ENCODE results near the gene TSPAN3. TPM values are rescaled to one million over a fixed set of nuclear protein-coding genes. Genes with fewer than 3 reads are reported as not detected.
A peak's percentile ranks its signal among the peaks of the same experiment; 100 is the strongest.

The TSPAN3 gene
- total RNA-seq, 1 experiment from 2014 or later: 205 TPM

GRCh38 chr15:77067691-77068367 lies 3.1 kb downstream of the TSPAN3 start:
- H3K27me3 ChIP-seq (ENCODE audit: low read length): no peaks in the 10 kb centered on the region
- H3K79me2 ChIP-seq (ENCODE audit: low read length): peaks cover 77% of the 10 kb centered on the region
- peak overlapping the region; percentile 75 for H3K27ac ChIP-seq (ENCODE audit: low read length)
- peak; percentile 78 for DNase-seq
- H4K20me1 ChIP-seq (ENCODE audit: insufficient read depth, low read depth, low read length): peaks cover 7% of the 10 kb centered on the region; the same call in 1 of the 2 replicates
- peak overlapping the region; percentile 89 for H3K4me2 ChIP-seq (ENCODE audit: low read depth, low read length, poor library complexity, severe bottlenecking)
- peaks cover 49% of the 10 kb centered on the region for H3K4me1 ChIP-seq (ENCODE audit: low read length)
- H3K36me3 ChIP-seq (ENCODE audit: insufficient read depth, low read length): 0 out of 2 replicates have a peak, but pooled peaks cover 8% of the 10 kb centered on the region
- peak overlapping the region; percentile 40 for H3K4me3 ChIP-seq (ENCODE audit: low read length)
- H3K9me3 ChIP-seq (ENCODE audit: low read length): no peaks in the 10 kb centered on the region
- no peak overlapping the region for H2AFZ ChIP-seq (ENCODE audit: low read length)
- no peaks in the 10 kb centered on the region for H3K9me2 ChIP-seq (replicated peaks; ENCODE audit: insufficient read depth, low read length)
- peak overlapping the region; percentile 39; the same call in 1 of the 2 replicates for H3K9ac ChIP-seq (ENCODE audit: low read length)

GRCh38 chr15:77066971-77067690 lies 3.8 kb downstream of the TSPAN3 start:
- Histone ChIP-seq H3K9me3 (ENCODE audit: low read length) (no peaks in the 10 kb centered on the region), H2AFZ (ENCODE audit: low read length) (no peak overlapping the region), H3K27ac (ENCODE audit: low read length) (peak overlapping the region; percentile 75), H3K4me2 (ENCODE audit: low read depth, low read length, poor library complexity, severe bottlenecking) (peak overlapping the region; percentile 89), H4K20me1 (ENCODE audit: insufficient read depth, low read depth, low read length) (peaks cover 7% of the 10 kb centered on the region; the same call in 1 of the 2 replicates), H3K36me3 (ENCODE audit: insufficient read depth, low read length) (0 out of 2 replicates have a peak, but pooled peaks cover 8% of the 10 kb centered on the region), H3K4me1 (ENCODE audit: low read length) (peaks cover 56% of the 10 kb centered on the region), H3K79me2 (ENCODE audit: low read length) (peaks cover 84% of the 10 kb centered on the region), H3K9me2 (replicated peaks; ENCODE audit: insufficient read depth, low read length) (no peaks in the 10 kb centered on the region), H3K9ac (ENCODE audit: low read length) (no peak overlapping the region), H3K4me3 (ENCODE audit: low read length) (no peak overlapping the region), H3K27me3 (ENCODE audit: low read length) (no peaks in the 10 kb centered on the region)
- no peak for DNase-seq

- H3K9ac ChIP-seq (ENCODE audit: low read length): no peak overlapping the region
- no peak overlapping the region for H3K4me2 ChIP-seq (ENCODE audit: low read depth, low read length, poor library complexity, severe bottlenecking)
- H3K4me3 ChIP-seq (ENCODE audit: low read length): no peak overlapping the region
- peaks cover 100% of the 10 kb centered on the region for H3K79me2 ChIP-seq (ENCODE audit: low read length)
- H2AFZ ChIP-seq (ENCODE audit: low read length): no peak overlapping the region
- DNase-seq: no peak
- H4K20me1 ChIP-seq (ENCODE audit: insufficient read depth, low read depth, low read length): peaks cover 7% of the 10 kb centered on the region; the same call in 1 of the 2 replicates
- H3K27me3 ChIP-seq (ENCODE audit: low read length): no peaks in the 10 kb centered on the region
- H3K9me3 ChIP-seq (ENCODE audit: low read length): no peaks in the 10 kb centered on the region
- no peaks in the 10 kb centered on the region for H3K9me2 ChIP-seq (replicated peaks; ENCODE audit: insufficient read depth, low read length)
- H3K4me1 ChIP-seq (ENCODE audit: low read length): peaks cover 73% of the 10 kb centered on the region
- no peak overlapping the region; the same call in 1 of the 2 replicates for H3K27ac ChIP-seq (ENCODE audit: low read length)
- H3K36me3 ChIP-seq (ENCODE audit: insufficient read depth, low read length): 0 out of 2 replicates have a peak, but pooled peaks cover 8% of the 10 kb centered on the region
Observed at GRCh38 chr15:77064539-77065308, 6.2 kb downstream of the TSPAN3 start.

- no peak overlapping the region for H3K27ac ChIP-seq (ENCODE audit: low read length)
- no peak overlapping the region for H2AFZ ChIP-seq (ENCODE audit: low read length)
- H3K79me2 ChIP-seq (ENCODE audit: low read length): peaks cover 99% of the 10 kb centered on the region
- no peak overlapping the region for H3K4me3 ChIP-seq (ENCODE audit: low read length)
- H3K4me2 ChIP-seq (ENCODE audit: low read depth, low read length, poor library complexity, severe bottlenecking): no peak overlapping the region
- H3K9me2 ChIP-seq (replicated peaks; ENCODE audit: insufficient read depth, low read length): no peaks in the 10 kb centered on the region
- no peak overlapping the region for H3K9ac ChIP-seq (ENCODE audit: low read length)
- H4K20me1 ChIP-seq (ENCODE audit: insufficient read depth, low read depth, low read length): peaks cover 4% of the 10 kb centered on the region; the same call in 1 of the 2 replicates
- no peak for DNase-seq
- peaks cover 4% of the 10 kb centered on the region; the same call in 1 of the 2 replicates for H3K36me3 ChIP-seq (ENCODE audit: insufficient read depth, low read length)
- no peaks in the 10 kb centered on the region for H3K27me3 ChIP-seq (ENCODE audit: low read length)
- H3K4me1 ChIP-seq (ENCODE audit: low read length): peaks cover 72% of the 10 kb centered on the region
- H3K9me3 ChIP-seq (ENCODE audit: low read length): no peaks in the 10 kb centered on the region
Observed at GRCh38 chr15:77064063-77064462, 6.8 kb downstream of the TSPAN3 start.

GRCh38 chr15:77063249-77063648 lies 7.7 kb downstream of the TSPAN3 start:
- Histone ChIP-seq H3K36me3 (ENCODE audit: insufficient read depth, low read length) (peaks cover 4% of the 10 kb centered on the region; the same call in 1 of the 2 replicates), H3K27me3 (ENCODE audit: low read length) (no peaks in the 10 kb centered on the region), H4K20me1 (ENCODE audit: insufficient read depth, low read depth, low read length) (peaks cover 8% of the 10 kb centered on the region; the same call in 1 of the 2 replicates), H3K4me3 (ENCODE audit: low read length) (no peak overlapping the region), H3K9me2 (replicated peaks; ENCODE audit: insufficient read depth, low read length) (no peaks in the 10 kb centered on the region), H3K27ac (ENCODE audit: low read length) (no peak overlapping the region), H2AFZ (ENCODE audit: low read length) (no peak overlapping the region), H3K9me3 (ENCODE audit: low read length) (no peaks in the 10 kb centered on the region), H3K9ac (ENCODE audit: low read length) (no peak overlapping the region), H3K79me2 (ENCODE audit: low read length) (peaks cover 97% of the 10 kb centered on the region), H3K4me2 (ENCODE audit: low read depth, low read length, poor library complexity, severe bottlenecking) (no peak overlapping the region), H3K4me1 (ENCODE audit: low read length) (peaks cover 69% of the 10 kb centered on the region)
- no peak for DNase-seq

GRCh38 chr15:77060546-77060945 lies 10.4 kb downstream of the TSPAN3 start:
- Histone ChIP-seq H2AFZ (ENCODE audit: low read length) (no peak overlapping the region), H3K9me2 (replicated peaks; ENCODE audit: insufficient read depth, low read length) (no peaks in the 10 kb centered on the region), H3K4me1 (ENCODE audit: low read length) (peaks cover 66% of the 10 kb centered on the region), H3K4me3 (ENCODE audit: low read length) (no peak overlapping the region), H3K4me2 (ENCODE audit: low read depth, low read length, poor library complexity, severe bottlenecking) (peak overlapping the region; percentile 29), H3K79me2 (ENCODE audit: low read length) (peaks cover 97% of the 10 kb centered on the region), H3K9me3 (ENCODE audit: low read length) (no peaks in the 10 kb centered on the region), H3K9ac (ENCODE audit: low read length) (no peak overlapping the region), H4K20me1 (ENCODE audit: insufficient read depth, low read depth, low read length) (peaks cover 8% of the 10 kb centered on the region; the same call in 1 of the 2 replicates), H3K27me3 (ENCODE audit: low read length) (no peaks in the 10 kb centered on the region), H3K36me3 (ENCODE audit: insufficient read depth, low read length) (peaks cover 1% of the 10 kb centered on the region; the same call in 1 of the 2 replicates), H3K27ac (ENCODE audit: low read length) (peak overlapping the region; percentile 54)
- no peak for DNase-seq

GRCh38 chr15:77059786-77060361 lies 11.0 kb downstream of the TSPAN3 start:
- Histone ChIP-seq H3K27me3 (ENCODE audit: low read length) (no peaks in the 10 kb centered on the region), H3K4me1 (ENCODE audit: low read length) (peaks cover 66% of the 10 kb centered on the region), H2AFZ (ENCODE audit: low read length) (no peak overlapping the region), H3K9me2 (replicated peaks; ENCODE audit: insufficient read depth, low read length) (no peaks in the 10 kb centered on the region), H3K9me3 (ENCODE audit: low read length) (no peaks in the 10 kb centered on the region), H4K20me1 (ENCODE audit: insufficient read depth, low read depth, low read length) (peaks cover 8% of the 10 kb centered on the region; the same call in 1 of the 2 replicates), H3K79me2 (ENCODE audit: low read length) (peaks cover 97% of the 10 kb centered on the region), H3K27ac (ENCODE audit: low read length) (peak overlapping the region; percentile 54), H3K36me3 (ENCODE audit: insufficient read depth, low read length) (peaks cover 8% of the 10 kb centered on the region; the same call in 1 of the 2 replicates), H3K4me2 (ENCODE audit: low read depth, low read length, poor library complexity, severe bottlenecking) (peak overlapping the region; percentile 29), H3K9ac (ENCODE audit: low read length) (0 out of 2 replicates have a peak overlapping the region, but pooled peaks have one; percentile 9), H3K4me3 (ENCODE audit: low read length) (no peak overlapping the region)
- no peak for DNase-seq

Data from Karpas-422 (cell line).